GM19468 (cell line): ENCODE results near the gene RAD51B.
"Not testable (repeated sequence)": the region's sequence is repeated elsewhere in the genome, so short reads cannot be mapped to it uniquely, and the experiment has no call there.

Experiments used
- ATAC-seq: cut with Tn5 transposase; IDR thresholded peaks from one replicate; pipeline ENCODE4 v1.9.1; 2021; ENCODE audit warnings: mild to moderate bottlenecking, moderate library complexity, moderate number of reproducible peaks; ENCODE audit not compliant: unreplicated experiment; ENCODE audit errors: extremely low read depth

RAD51B gene

GRCh38 chr14:68279777-68280233 lies 460.2 kb downstream of the RAD51B start:
- no peak for ATAC-seq

GRCh38 chr14:68281497-68281896 lies 461.9 kb downstream of the RAD51B start:
- ATAC-seq: no peak

GRCh38 chr14:68282479-68283377 lies 463.1 kb downstream of the RAD51B start:
- no peak for ATAC-seq

- peak; percentile 11 for ATAC-seq
These were observed 464.0 kb downstream of the RAD51B start for GRCh38 chr14:68283378-68284123.

- ATAC-seq: no peak
These were observed 464.8 kb downstream of the RAD51B start for GRCh38 chr14:68284333-68284732.

- ATAC-seq: no peak
These were observed 465.3 kb downstream of the RAD51B start for GRCh38 chr14:68284834-68285233.

GRCh38 chr14:68285421-68286179 lies 466.0 kb downstream of the RAD51B start:
- no peak for ATAC-seq

- no peak for ATAC-seq
These were observed 467.1 kb downstream of the RAD51B start for GRCh38 chr14:68286667-68287066.

GRCh38 chr14:68289452-68289851 lies 469.9 kb downstream of the RAD51B start:
- not testable (repeated sequence) for ATAC-seq

- ATAC-seq: no peak
These were observed 472.2 kb downstream of the RAD51B start for GRCh38 chr14:68291820-68292219.

GRCh38 chr14:68292441-68293215 lies 473.0 kb downstream of the RAD51B start:
- no peak for ATAC-seq

- no peak for ATAC-seq
These were observed 473.8 kb downstream of the RAD51B start for GRCh38 chr14:68293404-68293803.

- no peak for ATAC-seq
These were observed 475.8 kb downstream of the RAD51B start for GRCh38 chr14:68295316-68295816.

GRCh38 chr14:68297039-68297438 lies 477.5 kb downstream of the RAD51B start:
- ATAC-seq: no peak

- no peak for ATAC-seq
These were observed 478.4 kb downstream of the RAD51B start for GRCh38 chr14:68297876-68298468.

- ATAC-seq: no peak
These were observed 481.0 kb downstream of the RAD51B start for GRCh38 chr14:68300608-68301007.

- no peak for ATAC-seq
These were observed 481.6 kb downstream of the RAD51B start for GRCh38 chr14:68301219-68301618.

GRCh38 chr14:68302938-68303337 lies 483.4 kb downstream of the RAD51B start:
- ATAC-seq: not testable (repeated sequence)

- no peak for ATAC-seq
These were observed 486.2 kb downstream of the RAD51B start for GRCh38 chr14:68305738-68306137.
